Adipocyte (in vitro differentiated cells): ENCODE measurements around the gene TMEM107.
"Not testable (repeated sequence)": the region's sequence is repeated elsewhere in the genome, so short reads cannot be mapped to it uniquely, and the experiment has no call there.

ENCODE experiments used
- DNase-seq: peaks from one replicate; pipeline ENCODE4 v3.0.0-alpha.2; 2015; ENCODE audit warnings: low read depth
- H3K27me3 ChIP-seq: replicated peaks from 2 replicates; pipeline ENCODE4 v1.7.0; 2013; ENCODE audit warnings: mild to moderate bottlenecking, low read length, moderate library complexity; ENCODE audit not compliant: control insufficient read depth, insufficient read depth
- H3K36me3 ChIP-seq: 2 replicates; pipeline ENCODE4 v1.7.0; 2013; ENCODE audit warnings: low read length, mild to moderate bottlenecking, moderate library complexity; ENCODE audit not compliant: control insufficient read depth, insufficient read depth, severe bottlenecking
- H3K4me1 ChIP-seq: 2 replicates; pipeline ENCODE4 v1.7.0; 2013; ENCODE audit warnings: mild to moderate bottlenecking, low read length, moderate library complexity; ENCODE audit not compliant: control insufficient read depth, insufficient read depth
- H3K4me3 ChIP-seq: 2 replicates; pipeline ENCODE4 v1.7.0; 2013; ENCODE audit warnings: mild to moderate bottlenecking, low read length, moderate library complexity
- H3K9ac ChIP-seq: 2 replicates; pipeline ENCODE4 v1.7.0; 2013; ENCODE audit warnings: mild to moderate bottlenecking, low read length, moderate library complexity
- H3K9me3 ChIP-seq: 2 replicates; pipeline ENCODE4 v1.7.0; 2013; ENCODE audit warnings: mild to moderate bottlenecking, low read length, moderate library complexity; ENCODE audit not compliant: control insufficient read depth

The TMEM107 gene

GRCh38 chr17:8176197-8176940 is at the start of gene TMEM107:
Gene TMEM107, minus strand, starts transcription at chr17:8176380. Its CDS starts 94 bp downstream, at chr17:8176286.
- H3K4me1 ChIP-seq, result peaks cover 20% of the 10 kb centered on the region
- no peaks in the 10 kb centered on the region for H3K9me3 ChIP-seq
- H3K36me3 ChIP-seq, result no peaks in the 10 kb centered on the region
- H3K4me3 ChIP-seq, result peak within 1 kb of the TSS; percentile 91
- DNase-seq, result peak; percentile 97
- no peaks in the 10 kb centered on the region for H3K27me3 ChIP-seq
- H3K9ac ChIP-seq, result peak within 1 kb of the TSS; percentile 92

DNA sequence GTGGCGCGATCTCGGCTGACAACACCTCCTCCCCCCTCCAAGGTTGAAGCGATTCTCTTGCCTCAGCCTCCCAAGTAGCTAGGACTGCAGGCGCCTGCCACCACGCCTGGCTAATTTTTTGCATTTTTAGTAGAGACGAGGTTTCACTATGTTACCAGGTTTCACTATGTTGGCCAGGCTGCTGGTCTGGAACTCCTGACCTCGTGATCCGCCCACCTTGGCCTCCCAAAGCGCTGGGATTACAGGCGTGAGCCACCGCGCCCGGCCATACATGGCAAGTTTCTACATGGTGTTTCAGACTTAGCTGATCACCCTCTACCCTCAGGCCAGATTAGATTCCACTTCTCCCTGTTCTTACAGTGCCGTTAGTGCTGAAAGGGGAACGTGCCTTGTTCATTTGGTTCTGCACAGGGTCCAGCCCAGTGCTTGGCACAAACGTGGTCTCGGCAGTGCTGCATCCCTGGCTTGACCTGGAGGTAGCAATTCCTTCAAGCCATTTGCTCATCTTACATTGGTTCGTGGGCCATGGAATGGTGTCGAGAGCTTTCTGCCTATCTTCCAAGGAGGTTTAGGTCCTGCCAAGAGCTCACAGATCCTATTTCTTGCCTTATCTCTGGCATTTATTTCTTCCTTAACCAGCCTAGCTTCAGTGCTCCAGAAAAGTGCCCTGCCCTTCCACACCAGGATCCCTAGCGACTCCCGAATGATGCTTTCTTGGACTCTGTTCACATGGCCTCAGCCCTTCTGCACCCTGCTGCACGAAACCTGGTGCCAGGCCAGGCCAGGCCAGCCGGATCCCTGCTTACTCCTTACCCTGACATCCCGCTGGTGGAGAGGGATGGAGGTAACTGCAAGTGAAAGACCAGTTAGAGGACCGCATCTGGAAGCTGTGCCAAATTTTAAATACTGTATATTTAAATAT is 49.0 kb upstream of the TMEM107 start:
- peaks cover 19% of the 10 kb centered on the region for H3K4me1 ChIP-seq
- no peak overlapping the region for H3K4me3 ChIP-seq
- no peaks in the 10 kb centered on the region for H3K9me3 ChIP-seq
- H3K36me3 ChIP-seq, result peaks cover 16% of the 10 kb centered on the region
- H3K9ac ChIP-seq, result no peak overlapping the region
- H3K27me3 ChIP-seq, result no peaks in the 10 kb centered on the region
- no peak for DNase-seq

DNA sequence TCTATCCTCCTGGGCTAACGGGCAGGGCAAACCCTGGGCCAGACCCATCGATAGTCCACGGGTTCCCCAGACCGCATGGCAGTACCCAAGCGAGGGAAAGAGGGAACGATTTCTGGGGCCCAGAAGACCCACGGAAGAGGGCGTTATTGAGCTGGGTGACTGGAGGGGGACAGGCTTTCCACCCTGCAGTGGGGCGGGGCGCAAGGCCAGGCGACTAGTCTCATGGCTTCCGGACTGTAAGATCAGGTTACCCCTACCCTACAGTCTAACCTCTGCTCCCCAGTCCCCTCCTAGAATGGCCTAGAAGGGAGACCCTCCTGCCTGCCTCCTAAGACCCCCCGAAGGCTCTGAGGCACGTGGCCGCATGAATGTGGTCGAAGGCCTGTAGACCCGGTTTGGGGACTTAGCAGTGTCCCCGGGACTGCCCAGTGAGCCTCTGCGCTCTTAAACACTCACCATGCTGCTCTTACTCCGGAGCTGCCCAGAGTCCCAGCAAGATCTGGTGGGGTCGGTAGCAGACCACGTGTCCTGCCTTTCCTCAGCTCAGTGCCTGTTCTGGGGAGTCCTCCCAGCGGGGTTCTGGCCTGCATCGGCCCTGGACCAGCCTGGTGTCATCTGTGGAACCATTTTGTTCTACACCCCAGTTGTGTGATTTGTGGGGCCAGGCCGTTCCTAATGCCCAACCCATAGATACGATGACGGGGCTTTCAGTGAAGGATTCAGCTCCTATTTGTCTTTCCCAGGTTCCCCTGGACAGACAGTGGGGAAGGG is 47.4 kb upstream of the TMEM107 start:
- Histone ChIP-seq H3K9me3 (no peaks in the 10 kb centered on the region), H3K4me3 (peak overlapping the region; percentile 90), H3K4me1 (peaks cover 19% of the 10 kb centered on the region), H3K36me3 (peaks cover under 1% of the 10 kb centered on the region), H3K27me3 (no peaks in the 10 kb centered on the region), H3K9ac (peak overlapping the region; percentile 97)
- DNase-seq, result peak; percentile 65

- peaks cover 19% of the 10 kb centered on the region for H3K4me1 ChIP-seq
- H3K9me3 ChIP-seq, result no peaks in the 10 kb centered on the region
- no peaks in the 10 kb centered on the region for H3K36me3 ChIP-seq
- peak; percentile 95 for DNase-seq
- H3K27me3 ChIP-seq, result no peaks in the 10 kb centered on the region
- H3K4me3 ChIP-seq, result peak overlapping the region; percentile 90
- H3K9ac ChIP-seq, result peak overlapping the region; percentile 97
Measured at GRCh38 chr17:8222630-8223355, 46.6 kb upstream of the TMEM107 start.

- no peaks in the 10 kb centered on the region for H3K36me3 ChIP-seq
- peak overlapping the region; percentile 97 for H3K9ac ChIP-seq
- DNase-seq, result no peak
- H3K27me3 ChIP-seq, result no peaks in the 10 kb centered on the region
- H3K4me1 ChIP-seq, result peaks cover 19% of the 10 kb centered on the region
- H3K4me3 ChIP-seq, result peak overlapping the region; percentile 90
- no peaks in the 10 kb centered on the region for H3K9me3 ChIP-seq
Measured at GRCh38 chr17:8222380-8222629, 46.1 kb upstream of the TMEM107 start.

GRCh38 chr17:8221663-8222379 is 45.6 kb upstream of the TMEM107 start:
- Histone ChIP-seq H3K4me3 (peak overlapping the region; percentile 90), H3K27me3 (no peaks in the 10 kb centered on the region), H3K4me1 (peaks cover 15% of the 10 kb centered on the region), H3K9me3 (no peaks in the 10 kb centered on the region), H3K9ac (peak overlapping the region; percentile 97), H3K36me3 (no peaks in the 10 kb centered on the region)
- peak; percentile 90 for DNase-seq

DNA sequence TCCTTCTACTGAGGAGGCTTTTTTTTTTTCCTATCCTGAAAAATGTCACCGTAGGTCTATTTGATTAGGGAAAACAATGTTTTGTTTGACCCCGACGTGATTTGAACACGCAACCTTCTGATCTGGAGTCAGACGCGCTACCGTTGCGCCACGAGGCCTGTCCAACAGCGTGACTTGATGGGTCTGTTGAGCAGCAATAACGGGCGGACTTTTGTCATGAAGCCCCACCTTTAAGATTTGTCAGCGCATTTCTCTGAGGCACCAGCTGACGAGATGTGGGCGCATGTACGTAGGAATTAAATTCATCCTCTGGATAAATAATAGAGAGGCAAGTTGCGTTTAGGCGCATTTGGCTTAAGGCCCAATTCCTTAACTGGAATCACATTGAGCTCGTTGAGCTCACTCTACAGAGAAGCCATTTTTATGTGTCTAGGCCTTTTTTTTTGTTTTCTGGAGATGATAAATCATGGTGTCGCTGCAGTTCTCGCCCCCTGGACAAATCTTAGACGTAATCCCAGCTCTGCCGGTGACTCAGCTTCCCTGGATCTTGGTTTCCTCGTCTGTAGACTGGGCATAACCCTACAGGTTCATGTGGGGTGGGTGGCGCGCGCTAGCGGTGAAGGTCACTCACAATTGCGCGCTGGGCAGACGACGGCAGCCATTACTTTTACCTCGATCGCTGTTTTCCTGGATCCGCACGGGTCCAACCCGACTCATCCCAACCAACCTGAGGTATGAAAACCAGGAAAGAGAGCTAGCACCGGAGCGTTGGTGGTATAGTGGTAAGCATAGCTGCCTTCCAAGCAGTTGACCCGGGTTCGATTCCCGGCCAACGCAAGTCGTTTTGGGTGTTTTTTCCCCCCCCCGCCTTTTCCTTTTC is 44.8 kb upstream of the TMEM107 start:
- peak overlapping the region; percentile 97 for H3K9ac ChIP-seq
- no peaks in the 10 kb centered on the region for H3K27me3 ChIP-seq

DNA sequence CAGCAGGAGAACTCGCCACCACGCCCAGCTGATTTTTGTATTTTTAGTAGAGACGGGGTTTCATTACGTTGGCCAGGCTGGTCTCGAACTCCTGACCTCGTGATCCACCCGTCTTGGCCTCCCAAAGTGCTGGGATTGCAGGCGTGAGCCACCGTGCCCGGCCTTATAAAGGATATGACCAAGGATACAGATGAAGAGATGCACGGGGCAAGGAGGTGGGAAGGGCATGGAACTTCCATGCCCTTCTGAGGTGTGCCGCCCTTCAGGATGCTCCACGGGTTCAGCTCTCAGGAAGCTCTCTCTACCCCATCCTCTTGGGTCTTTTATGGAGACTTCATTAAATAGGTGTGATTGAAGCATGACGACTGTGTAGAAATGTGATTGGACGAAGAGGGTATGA is 37.8 kb upstream of the TMEM107 start:
- not testable (repeated sequence) for DNase-seq, H3K36me3 ChIP-seq, H3K9me3 ChIP-seq, H3K4me3 ChIP-seq, H3K4me1 ChIP-seq, H3K27me3 ChIP-seq, H3K9ac ChIP-seq

More for the DNA sequence above, 44.8 kb upstream of the TMEM107 start:
- Histone ChIP-seq H3K4me1 (peaks cover 15% of the 10 kb centered on the region), H3K9me3 (no peaks in the 10 kb centered on the region), H3K36me3 (no peaks in the 10 kb centered on the region), H3K4me3 (peak overlapping the region; percentile 90)
- DNase-seq, result peak; percentile 92

- peaks cover 6% of the 10 kb centered on the region for H3K4me1 ChIP-seq
- H3K27me3 ChIP-seq, result no peaks in the 10 kb centered on the region
- H3K9ac ChIP-seq, result no peak overlapping the region
- H3K9me3 ChIP-seq, result no peaks in the 10 kb centered on the region
- no peaks in the 10 kb centered on the region for H3K36me3 ChIP-seq
- no peak for DNase-seq
- no peak overlapping the region for H3K4me3 ChIP-seq
Measured at GRCh38 chr17:8212312-8213180, 36.4 kb upstream of the TMEM107 start.
